ENCODE measurements around the gene SH3PXD2A.

Gene SH3PXD2A

DNA sequence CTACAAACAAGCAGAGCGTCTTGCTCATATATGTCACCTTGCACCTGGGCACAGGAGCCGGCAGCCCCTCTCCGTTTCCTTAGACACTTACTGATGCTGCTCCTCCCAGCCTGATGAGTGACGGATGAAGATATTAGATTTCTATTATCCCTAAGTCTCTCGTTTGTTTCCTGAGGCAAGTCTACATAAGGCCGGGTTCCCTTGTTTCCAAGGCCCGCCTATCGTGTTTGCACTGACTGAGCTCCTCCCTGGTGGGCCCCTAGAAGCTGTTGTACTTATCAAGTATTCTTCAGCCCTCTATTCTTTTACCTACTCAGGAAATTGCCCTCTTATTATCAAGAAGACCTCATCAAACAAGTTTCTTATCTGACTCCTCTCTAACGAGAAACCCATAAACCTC, 18.5 kb downstream of the SH3PXD2A start:
- H3K27ac Mint-ChIP-seq, result no peak overlapping the region
- DNase-seq (no peak), ATAC-seq (no peak)
- H3K9me3 Mint-ChIP-seq, result no peaks in the 10 kb centered on the region
- no peaks in the 10 kb centered on the region for H3K4me1 Mint-ChIP-seq
- no peaks in the 10 kb centered on the region for H3K27me3 Mint-ChIP-seq
- no peaks in the 10 kb centered on the region for H3K36me3 Mint-ChIP-seq (ENCODE audit: low read depth)
- H3K4me3 Mint-ChIP-seq, result no peak overlapping the region

DNA sequence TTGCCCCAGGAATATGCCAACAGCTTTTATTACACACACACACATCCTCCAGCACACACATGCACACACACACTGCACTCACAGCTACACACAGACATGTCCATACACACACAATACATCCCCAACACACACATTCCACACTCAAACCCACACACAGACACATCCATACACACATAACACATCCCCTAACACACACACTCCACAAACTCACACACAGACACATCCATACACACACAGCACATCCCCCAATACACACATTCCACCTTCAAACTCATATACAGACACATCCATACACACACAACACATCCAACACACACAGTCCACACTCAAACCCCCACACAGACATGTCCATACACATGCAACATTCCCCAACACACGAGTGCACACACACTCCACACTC, 19.1 kb downstream of the SH3PXD2A start:
- H3K27ac Mint-ChIP-seq, result no peak overlapping the region

DNA sequence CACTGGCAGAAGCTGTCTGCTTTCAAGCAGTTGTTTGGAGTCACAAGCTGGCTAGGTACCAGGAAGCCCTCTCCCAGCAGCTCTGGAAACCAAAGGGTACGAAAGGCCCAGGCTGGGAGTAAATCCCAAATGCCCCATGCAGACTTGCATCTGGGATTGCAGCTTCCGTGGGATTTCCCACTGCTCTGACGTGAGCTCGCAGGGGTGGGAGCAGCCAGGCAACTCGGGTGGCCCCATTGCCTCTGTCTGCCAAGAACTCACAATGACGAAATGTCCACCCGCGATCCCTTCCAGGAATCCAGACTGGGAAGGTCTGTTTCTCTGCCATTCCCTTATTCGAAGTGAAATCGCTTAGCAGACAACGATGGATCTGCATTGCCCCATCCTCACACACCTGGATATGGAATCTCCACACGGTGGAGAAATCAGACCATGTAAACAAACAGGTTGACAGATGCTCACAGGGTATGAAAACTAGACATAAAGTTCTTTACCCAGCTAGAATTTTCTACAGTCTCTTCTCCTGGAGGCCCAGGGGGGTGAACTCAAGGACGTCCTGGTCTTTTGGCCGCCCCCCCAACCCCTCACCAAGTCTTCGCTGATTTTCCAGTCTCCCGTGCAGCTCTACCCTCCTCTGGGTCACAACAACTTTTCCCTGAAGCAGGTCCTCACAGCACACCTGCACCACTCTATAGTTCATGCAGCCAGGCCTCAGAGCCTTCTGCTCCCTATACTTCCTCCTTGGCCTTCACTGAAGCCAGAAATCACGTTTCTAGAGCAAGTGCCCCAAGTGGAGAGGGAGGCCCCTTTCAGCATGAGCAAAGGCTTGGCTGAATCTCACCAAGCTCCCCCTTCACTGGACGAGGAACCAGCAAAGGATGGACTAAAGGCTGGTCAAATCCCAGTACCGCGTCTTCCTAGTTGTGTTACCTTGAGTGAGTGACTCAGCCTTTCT, 20.0 kb downstream of the SH3PXD2A start:
- Mint-ChIP-seq H3K4me3 (no peak overlapping the region), H3K27me3 (peaks cover 3% of the 10 kb centered on the region), H3K27ac (no peak overlapping the region), H3K36me3 (ENCODE audit: low read depth) (no peaks in the 10 kb centered on the region), H3K9me3 (no peaks in the 10 kb centered on the region), H3K4me1 (no peaks in the 10 kb centered on the region)
- no peak for ATAC-seq
- no peak for DNase-seq

More for the DNA sequence above, 19.1 kb downstream of the SH3PXD2A start:
- ATAC-seq (no peak), DNase-seq (no peak)
- Mint-ChIP-seq H3K9me3 (no peaks in the 10 kb centered on the region), H3K36me3 (ENCODE audit: low read depth) (no peaks in the 10 kb centered on the region), H3K4me1 (no peaks in the 10 kb centered on the region), H3K27me3 (no peaks in the 10 kb centered on the region), H3K4me3 (no peak overlapping the region)

DNA sequence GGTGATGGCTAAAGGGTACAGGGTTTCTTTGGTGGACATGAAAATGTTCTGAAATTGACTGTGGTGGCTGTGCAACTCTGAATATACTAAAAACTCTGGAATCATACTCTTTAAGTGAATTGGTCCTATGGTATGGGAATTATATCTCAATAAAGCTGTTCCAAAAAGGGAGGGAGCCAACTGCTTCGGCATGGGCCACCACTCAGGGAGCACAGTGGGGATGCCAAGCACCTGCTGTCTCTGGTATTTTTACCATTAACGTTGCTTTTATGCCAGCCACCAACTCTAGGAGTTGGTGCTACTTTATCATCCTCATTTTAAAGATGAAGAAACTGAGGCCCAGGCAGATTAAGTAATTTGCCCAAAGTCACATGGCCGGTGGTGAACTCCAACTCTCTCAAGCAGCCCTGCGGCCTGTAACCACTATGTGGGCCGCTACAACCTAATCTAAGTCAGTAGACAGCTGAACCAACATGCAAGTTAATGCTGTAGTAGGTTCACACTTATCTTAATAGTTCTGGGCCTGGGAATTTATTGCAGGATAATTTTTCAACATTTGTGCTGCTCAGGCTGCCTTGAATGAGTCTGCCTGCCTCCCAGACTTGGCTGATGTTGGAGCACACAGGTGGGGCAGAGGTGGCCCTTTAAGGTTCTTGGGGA, 20.8 kb downstream of the SH3PXD2A start:
- DNase-seq (no peak), ATAC-seq (no peak)
- H3K4me3 Mint-ChIP-seq, result no peak overlapping the region
- H3K4me1 Mint-ChIP-seq, result no peaks in the 10 kb centered on the region
- H3K9me3 Mint-ChIP-seq, result no peaks in the 10 kb centered on the region
- H3K27ac Mint-ChIP-seq, result no peak overlapping the region
- no peaks in the 10 kb centered on the region for H3K36me3 Mint-ChIP-seq (ENCODE audit: low read depth)
- H3K27me3 Mint-ChIP-seq, result peaks cover 3% of the 10 kb centered on the region

DNA sequence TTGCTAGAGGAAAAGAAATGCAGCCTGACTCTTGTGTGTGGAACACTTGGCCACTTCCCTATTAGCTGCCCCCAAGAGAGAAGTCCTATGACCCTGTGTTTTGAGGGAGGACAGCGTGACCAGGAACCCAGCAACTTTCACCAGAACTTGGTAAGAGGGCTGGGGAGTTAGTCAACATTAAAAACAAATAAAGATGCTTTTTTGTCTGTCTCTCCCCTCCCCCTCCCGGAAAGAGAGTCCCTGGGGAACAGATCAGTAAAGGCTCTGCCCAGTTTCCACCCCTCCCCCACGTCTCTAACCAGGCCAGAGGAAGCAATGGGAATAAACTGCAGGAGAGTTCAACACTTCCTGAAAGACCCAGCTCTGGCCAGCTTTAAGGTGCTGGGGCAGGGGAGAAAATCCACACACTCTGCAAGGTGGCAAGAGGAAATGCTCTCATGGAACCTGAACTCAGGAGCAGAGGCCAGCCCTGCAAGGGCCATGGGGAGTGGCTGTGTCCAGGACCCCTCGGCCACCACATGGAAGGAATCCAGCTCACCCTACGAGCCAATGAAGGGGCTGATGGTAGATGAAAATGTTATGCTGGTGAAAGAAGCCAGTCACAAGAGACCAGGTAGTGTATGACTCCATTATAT, 21.5 kb downstream of the SH3PXD2A start:
- no peak for ATAC-seq
- H3K27ac Mint-ChIP-seq, result no peak overlapping the region
- DNase-seq, result no peak

DNA sequence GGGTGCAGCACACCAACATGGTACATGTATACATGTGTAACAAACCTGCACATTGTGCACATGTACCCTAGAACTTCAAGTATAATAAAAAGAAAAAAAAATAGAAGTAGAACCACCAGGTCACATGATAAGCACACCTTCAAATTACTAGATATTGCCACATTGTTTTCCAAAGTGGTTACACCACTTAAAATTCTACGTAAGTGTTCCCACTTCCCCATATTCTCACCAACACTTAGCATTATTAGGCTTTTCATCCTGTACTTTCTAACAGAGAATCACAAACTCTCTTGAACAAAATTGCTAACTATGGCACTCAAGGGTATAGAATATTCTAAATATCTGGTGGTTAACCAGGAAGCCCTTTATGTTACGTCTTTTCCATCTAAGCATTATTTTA, 22.6 kb downstream of the SH3PXD2A start:
- H3K36me3 Mint-ChIP-seq (ENCODE audit: low read depth), result no peaks in the 10 kb centered on the region
- H3K4me1 Mint-ChIP-seq, result no peaks in the 10 kb centered on the region
- no peak for DNase-seq
- H3K27ac Mint-ChIP-seq, result no peak overlapping the region
- no peak for ATAC-seq
- H3K9me3 Mint-ChIP-seq, result no peaks in the 10 kb centered on the region
- peaks cover 3% of the 10 kb centered on the region for H3K27me3 Mint-ChIP-seq
- no peak overlapping the region for H3K4me3 Mint-ChIP-seq

More for the DNA sequence above, 21.5 kb downstream of the SH3PXD2A start:
- no peaks in the 10 kb centered on the region for H3K36me3 Mint-ChIP-seq (ENCODE audit: low read depth)
- no peak overlapping the region for H3K4me3 Mint-ChIP-seq
- H3K4me1 Mint-ChIP-seq, result no peaks in the 10 kb centered on the region
- peaks cover 3% of the 10 kb centered on the region for H3K27me3 Mint-ChIP-seq
- H3K9me3 Mint-ChIP-seq, result no peaks in the 10 kb centered on the region

DNA sequence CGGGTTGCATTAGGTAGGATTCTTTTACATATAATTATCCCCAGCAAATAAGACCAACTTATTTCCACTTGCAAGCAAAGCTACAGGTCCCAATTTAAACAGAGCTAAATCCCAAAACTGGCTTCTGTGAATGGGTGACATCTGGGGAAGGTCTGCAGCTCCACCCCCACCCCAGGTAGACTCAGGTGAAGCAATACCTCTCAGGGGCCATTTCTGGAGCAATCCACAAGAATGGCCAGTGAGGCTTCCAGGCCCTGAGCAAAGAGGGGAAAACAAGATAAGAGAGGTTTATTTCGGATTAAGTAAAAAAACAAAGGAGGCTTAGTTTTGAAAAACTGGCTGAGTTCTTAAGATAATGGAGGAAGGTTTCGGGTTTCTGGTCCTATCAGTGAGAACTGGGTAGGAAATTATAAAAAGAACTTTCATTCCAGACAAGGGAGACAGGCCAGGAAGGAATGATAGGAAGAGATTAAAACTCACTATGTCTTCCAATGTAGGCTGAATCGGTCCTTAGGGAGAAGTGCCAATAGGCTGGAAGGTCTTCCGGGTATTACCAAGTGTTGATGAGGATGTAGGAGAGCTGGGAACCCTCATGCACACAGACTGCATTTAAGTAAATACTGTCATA, 25.4 kb downstream of the SH3PXD2A start:
- H3K27ac Mint-ChIP-seq, result no peak overlapping the region

DNA sequence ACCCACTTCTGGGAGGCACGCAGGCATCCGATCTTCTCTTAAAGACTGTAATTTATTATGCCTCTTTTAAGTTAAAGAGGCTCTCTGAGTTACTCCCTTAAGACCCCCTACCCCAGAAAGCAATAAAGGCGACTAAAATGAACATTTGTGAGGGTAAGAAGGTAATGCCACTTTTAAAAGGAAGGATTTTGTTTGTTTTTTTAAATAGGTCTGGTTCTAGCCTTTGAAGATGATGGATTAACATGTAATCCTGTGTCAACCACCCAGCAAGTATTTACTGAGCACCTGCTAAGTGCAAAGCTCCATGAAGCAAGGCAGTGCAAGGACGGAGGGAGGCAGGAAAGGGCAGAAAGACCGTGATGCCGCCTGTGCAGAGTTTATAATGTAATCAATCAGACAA, 26.1 kb downstream of the SH3PXD2A start:
- H3K27ac Mint-ChIP-seq, result no peak overlapping the region

More for the DNA sequence above, 25.4 kb downstream of the SH3PXD2A start:
- Mint-ChIP-seq H3K36me3 (ENCODE audit: low read depth) (no peaks in the 10 kb centered on the region), H3K9me3 (no peaks in the 10 kb centered on the region), H3K4me1 (no peaks in the 10 kb centered on the region), H3K4me3 (no peak overlapping the region), H3K27me3 (peaks cover 3% of the 10 kb centered on the region)
- no peak for DNase-seq
- no peak for ATAC-seq

DNA sequence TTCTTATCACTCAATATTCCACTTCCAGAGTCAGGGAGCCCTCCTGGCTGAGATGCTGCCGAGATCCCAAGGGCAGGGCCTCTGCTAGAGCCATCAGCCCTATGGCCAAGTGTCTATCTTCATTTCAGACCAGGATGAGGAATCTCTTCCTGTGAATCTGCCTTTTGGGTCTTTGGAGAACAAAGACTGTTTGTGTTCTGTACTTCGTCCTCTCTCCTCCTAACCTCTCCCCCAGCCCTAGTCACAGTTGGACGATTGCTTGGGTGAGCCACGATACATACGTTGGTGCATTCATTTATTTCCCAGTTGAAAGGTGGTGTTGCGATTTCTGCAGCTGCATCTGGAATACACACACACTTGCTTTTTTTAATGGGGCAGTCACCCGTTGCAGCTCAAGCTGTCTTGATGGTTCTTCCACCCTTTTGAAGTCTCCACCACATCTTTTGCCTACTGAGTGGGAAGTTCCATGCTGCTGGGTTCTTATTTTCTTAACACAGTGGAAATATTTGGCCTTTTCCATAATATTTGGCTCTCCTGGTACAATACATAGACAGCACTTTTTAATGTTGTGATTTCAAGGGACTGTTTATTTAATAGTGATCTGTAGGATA, 26.7 kb downstream of the SH3PXD2A start:
- H3K36me3 Mint-ChIP-seq (ENCODE audit: low read depth), result no peaks in the 10 kb centered on the region
- H3K4me1 Mint-ChIP-seq, result no peaks in the 10 kb centered on the region
- H3K27me3 Mint-ChIP-seq, result peaks cover 3% of the 10 kb centered on the region
- no peak overlapping the region for H3K27ac Mint-ChIP-seq
- no peak for ATAC-seq
- no peaks in the 10 kb centered on the region for H3K9me3 Mint-ChIP-seq
- DNase-seq, result no peak
- H3K4me3 Mint-ChIP-seq, result no peak overlapping the region

More for the DNA sequence above, 26.1 kb downstream of the SH3PXD2A start:
- DNase-seq (no peak), ATAC-seq (no peak)
- Mint-ChIP-seq H3K4me1 (no peaks in the 10 kb centered on the region), H3K9me3 (no peaks in the 10 kb centered on the region), H3K36me3 (ENCODE audit: low read depth) (no peaks in the 10 kb centered on the region), H3K27me3 (peaks cover 3% of the 10 kb centered on the region), H3K4me3 (no peak overlapping the region)

DNA sequence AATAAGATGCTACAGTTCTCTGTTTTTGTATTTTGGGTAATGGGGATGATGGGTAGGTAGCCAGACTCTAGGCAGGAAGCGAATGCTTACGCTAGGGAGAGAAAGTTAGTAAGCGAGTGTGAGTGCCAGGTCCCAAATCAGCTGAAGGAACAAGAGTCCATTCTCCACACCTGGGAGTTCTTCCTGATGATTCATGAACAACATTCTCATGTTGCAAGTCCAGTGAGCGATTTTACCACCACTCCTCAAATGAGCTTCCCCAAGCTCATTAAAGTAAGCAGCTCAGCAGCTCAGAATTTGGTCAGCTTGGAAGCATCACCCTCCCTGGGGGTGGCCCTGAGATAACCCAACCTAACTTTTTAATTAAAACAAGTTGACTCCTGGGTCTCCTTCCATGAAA, 27.3 kb downstream of the SH3PXD2A start:
- Mint-ChIP-seq H3K9me3 (no peaks in the 10 kb centered on the region), H3K4me3 (no peak overlapping the region), H3K27ac (peak overlapping the region; percentile 10), H3K36me3 (ENCODE audit: low read depth) (no peaks in the 10 kb centered on the region), H3K4me1 (no peaks in the 10 kb centered on the region), H3K27me3 (peaks cover 3% of the 10 kb centered on the region)
- DNase-seq, result no peak
- ATAC-seq, result no peak

DNA sequence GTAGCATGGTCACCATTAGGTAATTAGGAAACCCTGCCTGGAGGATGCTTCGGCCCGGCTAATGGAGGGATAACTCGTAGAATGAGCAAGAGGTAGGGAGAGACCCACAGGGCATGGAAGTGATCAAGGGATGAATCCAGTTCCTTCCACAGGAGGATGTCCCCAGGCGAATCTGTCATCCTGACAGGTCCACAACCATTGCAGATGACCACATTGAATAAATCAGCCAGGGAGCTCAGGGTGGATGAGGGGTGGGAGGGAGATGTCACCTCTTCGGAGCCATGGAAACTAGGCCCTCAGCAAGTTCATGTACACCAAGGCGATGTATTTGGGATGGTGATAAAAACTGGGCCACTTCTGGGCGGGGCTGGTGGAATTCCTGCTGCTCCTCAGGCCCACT, 28.5 kb downstream of the SH3PXD2A start:
- H3K36me3 Mint-ChIP-seq (ENCODE audit: low read depth), result no peaks in the 10 kb centered on the region
- no peak overlapping the region for H3K4me3 Mint-ChIP-seq
- H3K27me3 Mint-ChIP-seq, result peaks cover 3% of the 10 kb centered on the region
- ATAC-seq (no peak), DNase-seq (no peak)
- no peak overlapping the region for H3K27ac Mint-ChIP-seq
- no peaks in the 10 kb centered on the region for H3K9me3 Mint-ChIP-seq
- no peaks in the 10 kb centered on the region for H3K4me1 Mint-ChIP-seq

DNA sequence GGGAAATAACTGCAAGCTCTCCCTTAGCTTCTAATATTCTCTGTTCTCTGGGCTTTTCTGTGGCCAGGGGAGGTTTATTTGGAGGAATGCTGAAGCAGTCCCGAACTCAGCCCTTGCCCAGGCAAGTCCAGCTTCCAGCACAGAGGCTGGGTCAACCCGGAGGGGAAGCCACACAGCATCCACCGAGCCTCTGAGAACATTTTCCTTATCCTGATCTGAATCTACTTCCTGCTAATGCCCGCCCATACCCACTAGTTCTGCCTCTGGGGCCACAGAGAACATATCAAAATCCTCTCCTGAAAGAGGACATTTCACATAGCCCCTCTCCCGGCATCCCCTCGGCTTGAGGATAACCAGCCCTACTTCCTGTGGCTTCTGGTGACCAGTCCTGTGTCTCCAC, 31.1 kb downstream of the SH3PXD2A start:
- Mint-ChIP-seq H3K27ac (no peak overlapping the region), H3K9me3 (no peaks in the 10 kb centered on the region), H3K4me3 (no peak overlapping the region), H3K27me3 (peaks cover 9% of the 10 kb centered on the region), H3K36me3 (ENCODE audit: low read depth) (no peaks in the 10 kb centered on the region), H3K4me1 (no peaks in the 10 kb centered on the region)
- no peak for ATAC-seq
- DNase-seq, result no peak

DNA sequence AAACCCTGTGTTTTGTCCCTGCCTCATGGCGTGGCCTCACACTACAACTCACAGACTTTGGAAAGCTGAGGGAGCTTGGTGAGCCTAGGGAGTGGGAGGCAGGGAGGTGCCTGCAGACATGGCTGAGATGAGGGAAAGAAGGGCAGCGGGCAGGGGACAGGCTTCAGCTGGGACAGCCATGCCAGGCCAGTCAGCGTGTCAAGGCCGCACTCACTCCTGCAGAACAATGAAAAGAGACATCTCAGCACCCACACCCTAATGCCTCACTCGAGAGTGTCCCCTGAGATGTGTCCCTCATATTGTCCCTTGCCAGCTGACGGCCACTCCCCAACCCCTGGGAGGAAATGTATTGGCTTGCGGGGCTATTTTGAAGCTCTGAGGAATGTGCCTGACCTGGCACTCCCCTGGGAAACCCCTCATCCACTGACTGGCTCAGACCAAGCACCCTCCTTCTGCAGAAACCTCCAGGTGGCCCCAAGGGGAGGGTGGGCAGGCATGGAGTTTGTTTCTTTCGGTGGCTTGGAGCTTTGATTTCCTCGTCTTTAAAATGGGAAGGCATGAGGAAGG, 31.6 kb downstream of the SH3PXD2A start:
- Mint-ChIP-seq H3K27ac (no peak overlapping the region), H3K4me3 (no peak overlapping the region), H3K27me3 (peaks cover 12% of the 10 kb centered on the region)

DNA sequence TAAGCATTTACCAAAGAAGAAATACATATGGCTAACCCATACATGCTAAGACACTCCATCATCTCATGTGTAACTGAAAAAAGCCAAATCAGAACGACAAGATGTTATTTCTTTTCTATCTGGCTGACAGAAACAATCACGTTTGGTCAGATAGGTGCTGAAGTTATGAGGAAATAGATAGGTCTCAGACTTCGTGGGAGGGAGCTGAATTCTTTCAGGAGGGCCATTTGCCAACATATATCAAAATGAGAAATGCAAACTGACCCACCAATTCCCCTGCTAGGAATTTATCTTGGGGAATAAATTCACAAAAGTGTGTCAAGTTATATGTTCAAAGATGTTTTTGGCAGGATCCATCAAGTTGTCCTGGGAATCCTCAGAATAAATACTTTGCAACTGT, 32.6 kb downstream of the SH3PXD2A start:
- Mint-ChIP-seq H3K9me3 (no peaks in the 10 kb centered on the region), H3K27me3 (peaks cover 16% of the 10 kb centered on the region), H3K36me3 (ENCODE audit: low read depth) (no peaks in the 10 kb centered on the region), H3K4me1 (no peaks in the 10 kb centered on the region), H3K27ac (no peak overlapping the region), H3K4me3 (no peak overlapping the region)
- ATAC-seq (no peak), DNase-seq (no peak)

More for the DNA sequence above, 31.6 kb downstream of the SH3PXD2A start:
- DNase-seq (no peak), ATAC-seq (peak; percentile 35)
- H3K9me3 Mint-ChIP-seq, result no peaks in the 10 kb centered on the region
- no peaks in the 10 kb centered on the region for H3K4me1 Mint-ChIP-seq
- no peaks in the 10 kb centered on the region for H3K36me3 Mint-ChIP-seq (ENCODE audit: low read depth)
